GM12874 (cell line): ENCODE measurements around the gene ACTL8.

Source experiments
- CTCF ChIP-seq: IDR thresholded peaks from 2 replicates; pipeline ENCODE4 v1.5.1; 2011; ENCODE audit warnings: low read depth, mild to moderate bottlenecking, control low read depth, low read length, moderate library complexity; ENCODE audit not compliant: insufficient read depth

The ACTL8 gene

GRCh38 chr1:17795836-17796645 is 40.9 kb downstream of the ACTL8 start:
- TF ChIP-seq CTCF, result no peak

GRCh38 chr1:17797478-17797877 is 42.3 kb downstream of the ACTL8 start:
- TF ChIP-seq CTCF, result no peak

GRCh38 chr1:17798011-17798410 is 42.9 kb downstream of the ACTL8 start:
- no peak for TF ChIP-seq CTCF

- TF ChIP-seq CTCF, result no peak
These were observed 43.8 kb downstream of the ACTL8 start for GRCh38 chr1:17798799-17799382.

GRCh38 chr1:17799642-17800041 is 44.5 kb downstream of the ACTL8 start:
- TF ChIP-seq CTCF, result no peak

GRCh38 chr1:17802164-17802563 is 47.0 kb downstream of the ACTL8 start:
- no peak for TF ChIP-seq CTCF

GRCh38 chr1:17802945-17803344 is 47.8 kb downstream of the ACTL8 start:
- no peak for TF ChIP-seq CTCF
